HG03558 (cell line): ENCODE data around the gene ZNF839.
"Not testable (repeated sequence)": the region's sequence is repeated elsewhere in the genome, so short reads cannot be mapped to it uniquely, and the experiment has no call there.

Experiments used
- ATAC-seq: cut with Tn5 transposase; IDR thresholded peaks from one replicate; pipeline ENCODE4 v1.9.1; 2021; ENCODE audit warnings: moderate number of reproducible peaks; ENCODE audit not compliant: unreplicated experiment; ENCODE audit errors: extremely low read depth

The ZNF839 gene

DNA sequence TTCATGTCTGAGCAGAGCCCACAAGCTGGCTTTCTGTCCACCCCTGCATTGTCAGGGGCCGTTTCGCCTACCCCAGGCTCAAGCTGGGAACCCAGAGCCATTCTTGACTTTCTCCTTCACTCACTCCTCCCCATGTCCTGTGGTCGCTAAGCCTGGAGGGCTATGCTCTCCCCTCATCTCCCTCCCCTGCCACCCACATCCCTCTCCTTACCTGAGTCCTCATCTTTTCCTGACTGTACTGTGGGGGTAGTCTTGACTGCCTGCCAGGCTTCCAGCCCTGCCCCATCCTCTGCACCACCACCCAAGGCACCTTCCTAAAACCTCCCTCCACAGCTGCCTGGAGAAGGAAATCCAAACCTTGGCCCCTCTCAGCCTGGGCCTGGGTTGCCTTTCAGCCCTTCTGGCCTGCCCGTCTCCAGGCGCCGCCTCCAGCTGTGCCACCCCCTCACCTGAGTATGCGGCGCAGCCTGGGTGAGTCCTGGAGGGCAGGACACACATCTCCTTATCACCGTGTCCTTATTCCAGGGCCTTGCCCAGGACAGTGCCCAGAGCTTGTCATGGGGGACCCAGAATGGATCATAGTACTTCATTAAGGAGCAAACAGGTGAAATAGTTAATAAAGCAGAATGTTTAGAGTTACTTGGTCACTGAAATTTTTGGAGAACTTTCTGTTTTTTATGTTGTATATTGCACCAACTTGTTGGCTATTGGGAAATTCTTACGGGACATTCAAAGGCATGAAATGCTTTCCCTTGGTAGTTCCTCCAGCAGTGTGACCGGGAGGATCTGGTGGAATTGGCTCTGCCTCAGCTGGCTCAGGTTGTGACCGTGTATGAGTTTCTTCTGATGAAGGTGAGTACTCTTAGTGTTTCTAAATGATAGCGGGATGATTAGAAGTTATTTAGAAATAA, 14.5 kb downstream of the ZNF839 start:
- ATAC-seq = no peak

DNA sequence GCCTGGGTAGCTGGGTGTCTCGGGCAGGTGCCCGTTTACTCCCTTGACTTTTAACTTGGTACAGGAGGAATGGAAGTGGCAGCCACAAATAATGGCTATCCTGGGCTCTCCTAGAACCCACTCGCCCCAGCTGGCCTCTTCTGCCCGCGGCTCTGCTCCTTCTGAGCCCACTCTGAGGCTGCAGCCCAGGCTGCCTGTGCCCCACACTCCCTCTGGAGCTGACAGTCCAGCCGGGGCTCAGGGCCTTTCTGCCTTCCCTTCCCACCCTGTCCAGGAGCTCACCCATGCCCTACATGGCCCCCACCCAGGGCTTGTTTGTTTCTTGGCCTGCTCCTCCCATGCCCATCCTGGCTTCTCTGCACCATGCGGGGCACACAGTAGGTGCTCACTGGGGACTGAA, 15.6 kb downstream of the ZNF839 start:
- no peak for ATAC-seq

DNA sequence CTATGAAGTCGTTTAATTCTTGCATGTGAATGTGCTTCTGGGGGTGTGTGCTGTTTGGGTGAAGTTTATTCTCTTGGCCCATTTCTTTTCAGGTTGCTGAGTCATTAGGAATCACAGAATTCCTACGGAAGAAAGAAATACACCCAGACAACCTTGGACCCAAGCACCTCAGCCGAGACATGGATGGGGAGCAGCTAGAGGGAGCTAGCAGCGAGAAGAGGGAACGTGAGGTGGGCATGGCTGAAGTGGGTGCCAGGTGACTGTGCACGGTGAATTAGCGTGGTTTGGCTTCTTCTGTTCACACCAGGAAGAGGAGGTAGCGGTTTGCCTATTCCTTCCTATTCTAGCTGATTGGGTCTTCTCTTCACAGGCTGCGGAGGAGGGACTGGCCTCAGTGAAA, 19.2 kb downstream of the ZNF839 start:
- no peak for ATAC-seq

GRCh38 chr14:102341566-102341965, 22.0 kb downstream of the ZNF839 start:
- ATAC-seq = no peak

DNA sequence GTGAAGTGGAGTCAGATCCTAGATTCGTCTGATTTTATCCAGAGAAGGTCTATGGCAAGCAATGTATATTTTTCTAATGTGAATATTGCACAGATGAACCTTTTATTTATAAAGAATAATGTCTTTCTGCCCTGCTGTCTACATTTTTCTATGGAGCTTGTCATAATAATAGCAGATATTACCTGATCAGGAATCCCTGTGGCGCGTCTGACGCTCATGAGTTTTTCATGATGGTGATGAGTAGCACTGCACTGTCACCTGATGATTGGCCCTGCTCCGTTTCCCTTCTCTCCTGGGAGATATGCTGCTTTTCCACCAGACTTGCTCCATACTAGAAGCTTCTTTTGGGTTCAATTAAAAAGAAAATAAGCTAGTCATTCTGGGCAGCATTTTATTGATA, 22.7 kb downstream of the ZNF839 start:
- no peak for ATAC-seq

- no peak for ATAC-seq
Measured at GRCh38 chr14:102344084-102344483, 24.5 kb downstream of the ZNF839 start.

- no peak for ATAC-seq
Measured at GRCh38 chr14:102344485-102344884, 24.9 kb downstream of the ZNF839 start.

DNA sequence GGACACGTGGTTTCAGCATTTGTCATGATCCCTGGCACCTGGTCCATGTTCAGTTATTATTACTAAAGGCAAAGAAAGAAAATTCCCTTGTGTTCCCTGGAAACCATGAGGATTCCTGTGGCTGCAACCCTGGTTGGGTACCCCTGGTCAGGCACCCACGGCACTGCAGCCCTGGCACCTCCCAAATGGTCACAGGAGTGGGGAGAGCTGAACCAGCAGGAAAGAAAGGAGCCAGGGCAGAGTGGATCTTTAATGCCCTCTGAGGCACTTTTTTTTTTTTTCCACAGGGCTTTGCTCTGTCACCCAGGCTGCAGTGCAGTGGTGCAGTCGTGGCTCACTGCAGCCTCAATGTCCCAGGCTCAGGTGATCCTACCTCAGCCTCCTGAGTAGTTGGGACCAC, 25.7 kb downstream of the ZNF839 start:
- no peak for ATAC-seq

- no peak for ATAC-seq
Measured at GRCh38 chr14:102346645-102347044, 27.1 kb downstream of the ZNF839 start.

- no peak for ATAC-seq
Measured at GRCh38 chr14:102348376-102348775, 28.8 kb downstream of the ZNF839 start.

- no peak for ATAC-seq
Measured at GRCh38 chr14:102351023-102351422, 31.5 kb downstream of the ZNF839 start.

DNA sequence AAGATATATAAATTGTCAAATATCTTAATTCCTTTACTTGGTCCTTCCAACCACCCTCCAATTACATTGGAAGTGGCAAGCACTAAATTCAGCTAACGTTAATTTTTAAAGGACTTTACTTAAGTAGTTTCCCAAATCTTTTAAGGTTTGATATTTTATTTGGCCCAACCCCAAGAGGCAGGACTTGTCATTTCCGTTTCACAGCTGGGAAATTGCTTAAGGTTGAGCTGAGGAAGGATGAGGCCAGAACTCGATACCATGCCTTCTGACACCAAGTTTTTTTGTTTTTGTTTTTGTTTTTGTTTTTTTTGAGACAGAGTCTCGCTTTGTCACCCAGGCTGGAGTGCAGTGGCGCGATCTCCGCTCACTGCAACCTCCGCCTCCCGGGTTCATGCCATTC, 32.0 kb downstream of the ZNF839 start:
- ATAC-seq = not testable (repeated sequence)

DNA sequence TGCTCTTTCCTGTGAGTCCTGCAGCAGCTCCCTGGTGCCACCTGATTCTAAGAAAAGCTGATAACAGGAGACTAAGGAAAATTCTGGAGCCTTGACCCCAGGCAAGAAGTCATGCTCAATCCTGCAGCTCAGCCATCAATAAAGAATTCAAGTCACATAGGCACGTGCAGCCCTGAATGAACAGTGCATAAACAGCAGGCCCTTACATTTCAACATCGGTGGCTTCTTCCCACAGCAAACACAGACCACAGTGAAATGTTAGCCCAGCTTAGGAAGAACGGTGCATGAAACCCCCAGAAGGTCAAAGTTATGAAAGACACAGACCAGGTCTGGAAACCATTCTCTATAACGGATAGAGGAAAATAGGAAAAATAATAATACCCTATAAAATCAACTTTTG, 32.7 kb downstream of the ZNF839 start:
- no peak for ATAC-seq

DNA sequence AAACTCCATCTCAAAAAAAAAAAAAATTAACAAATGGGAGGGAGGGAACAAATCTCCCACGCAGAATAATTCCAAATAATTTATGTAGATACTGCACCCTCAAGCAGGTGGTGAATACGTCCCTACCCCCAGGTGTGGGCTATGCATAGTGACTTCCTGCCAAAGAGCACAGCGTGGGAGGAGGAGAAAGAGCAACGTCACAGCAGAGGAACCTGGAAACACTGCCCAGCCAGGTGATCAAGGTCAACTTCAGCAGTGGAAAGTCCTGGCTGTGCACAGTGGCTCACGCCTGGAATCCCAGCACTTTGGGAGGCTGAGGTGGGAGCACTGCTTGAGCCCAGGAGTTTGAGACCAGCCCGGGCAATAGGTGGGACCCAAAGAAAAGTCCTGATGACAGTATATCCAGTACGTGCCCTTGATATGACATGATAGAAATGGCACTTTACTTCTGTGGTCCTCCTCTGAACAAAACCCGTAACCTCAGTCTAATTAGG, 33.6 kb downstream of the ZNF839 start:
- ATAC-seq = no peak

- ATAC-seq = no peak
Measured at GRCh38 chr14:102356280-102356679, 36.7 kb downstream of the ZNF839 start.

DNA sequence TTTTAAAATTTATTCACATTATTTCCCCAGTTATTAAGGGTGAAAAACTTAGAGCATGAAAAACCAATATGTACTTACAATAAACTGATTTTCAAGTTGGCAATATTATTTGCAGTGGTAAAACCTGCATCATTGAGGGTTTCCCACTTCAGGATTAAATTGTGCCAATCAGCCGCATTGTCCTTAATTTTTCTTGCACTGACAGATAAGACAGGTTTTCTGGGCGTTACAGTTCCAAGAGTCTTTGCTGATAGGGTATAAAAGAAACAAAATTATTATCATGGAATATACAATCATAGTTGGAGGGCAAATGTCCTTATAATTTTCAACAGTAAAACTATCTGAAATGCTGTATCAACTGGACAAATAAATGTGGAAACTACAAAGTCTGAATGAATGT, 39.8 kb downstream of the ZNF839 start:
- no peak for ATAC-seq

- no peak for ATAC-seq
Measured at GRCh38 chr14:102360388-102360787, 40.8 kb downstream of the ZNF839 start.

DNA sequence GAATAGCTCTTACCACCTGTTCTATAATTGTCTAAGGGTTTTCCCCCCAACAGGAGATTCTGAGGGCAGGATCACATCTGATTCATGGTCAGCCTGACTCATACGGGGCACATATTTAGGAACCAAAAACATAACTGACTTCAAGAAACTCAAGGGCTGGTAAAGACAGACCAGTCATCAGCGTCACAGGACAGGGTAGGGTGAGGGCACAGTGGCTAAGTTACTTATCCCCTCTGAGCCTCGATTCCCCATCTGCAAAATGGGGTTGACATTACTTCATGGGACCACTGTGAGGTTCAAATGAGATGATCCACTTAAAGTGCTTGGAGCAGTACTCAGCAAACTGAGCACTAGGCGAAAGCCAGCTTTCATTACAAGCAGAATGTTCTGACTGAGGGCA, 42.5 kb downstream of the ZNF839 start:
- peak; percentile 56 for ATAC-seq

- peak; percentile 55 for ATAC-seq
Measured at GRCh38 chr14:102362545-102363181, 43.1 kb downstream of the ZNF839 start, which contains the start of the genes CINP and TECPR2. Gene CINP (minus strand): TSS chr14:102362890. CDS start chr14:102362851, 39 bp downstream. Gene TECPR2 (plus strand): TSS chr14:102362941. CDS start chr14:102376722, 13,781 bp downstream.

GRCh38 chr14:102363182-102363943, 43.8 kb downstream of the ZNF839 start:
- ATAC-seq = no peak
